ENCODE measurements around the gene HEBP1. TPM values are rescaled to one million over a fixed set of nuclear protein-coding genes. Genes with fewer than 3 reads are reported as not detected.
A peak's percentile ranks its signal among the peaks of the same experiment; 100 is the strongest.

Gene HEBP1
- total and polyA plus RNA-seq, 2 donors from 2014 or later, result 66.8 to 142 TPM

DNA sequence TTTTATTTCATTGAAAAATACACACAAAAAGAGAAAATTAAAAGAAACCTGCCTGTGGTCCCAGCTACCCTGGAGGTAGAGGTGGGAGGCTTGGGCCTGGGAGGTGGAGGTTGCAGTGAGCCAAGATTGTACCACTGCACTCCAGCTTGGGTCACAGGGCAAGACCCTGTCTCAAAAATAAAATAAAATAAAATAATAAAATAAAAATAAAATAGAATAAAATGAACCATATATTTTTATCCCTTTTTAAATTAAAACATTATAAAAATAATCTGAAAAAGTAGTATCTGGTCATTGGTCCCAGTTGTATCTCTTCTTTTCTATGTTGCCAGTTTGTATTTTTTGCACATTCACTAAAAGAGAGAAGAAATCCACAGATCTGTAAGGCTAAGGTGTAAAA is 27.4 kb upstream of the HEBP1 start:
- Histone ChIP-seq H3K27ac (ENCODE audit: low read depth in 2 of 2, low read length in 2 of 2) (no peak overlapping the region), H3K4me1 (ENCODE audit: control insufficient read depth in 2 of 3, insufficient read depth in 2 of 3, low read depth in 1 of 3, low read length in 3 of 3) (no peaks in the 10 kb centered on the region), H3K9me3 (ENCODE audit: control insufficient read depth in 2 of 3, insufficient read depth in 1 of 3, low read length in 3 of 3) (no peaks in the 10 kb centered on the region), H3K36me3 (ENCODE audit: control insufficient read depth in 2 of 3, insufficient read depth in 3 of 3, low read length in 3 of 3) (no peaks in the 10 kb centered on the region), H3K27me3 (ENCODE audit: control insufficient read depth, insufficient read depth, low read length) (no peaks in the 10 kb centered on the region), H3K9ac (ENCODE audit: low read length in 3 of 3) (no peak overlapping the region), H3K4me3 (ENCODE audit: low read length in 3 of 3) (no peak overlapping the region)
- intact Hi-C loops (cut with DNase I), result no loop called here
- FAIRE-seq (no peak), DNase-seq (no peak)
- no peak for TF ChIP-seq CTCF (IDR thresholded peaks at IDR 0.05; ENCODE audit: borderline replicate concordance, extremely low read depth, insufficient read depth)

DNA sequence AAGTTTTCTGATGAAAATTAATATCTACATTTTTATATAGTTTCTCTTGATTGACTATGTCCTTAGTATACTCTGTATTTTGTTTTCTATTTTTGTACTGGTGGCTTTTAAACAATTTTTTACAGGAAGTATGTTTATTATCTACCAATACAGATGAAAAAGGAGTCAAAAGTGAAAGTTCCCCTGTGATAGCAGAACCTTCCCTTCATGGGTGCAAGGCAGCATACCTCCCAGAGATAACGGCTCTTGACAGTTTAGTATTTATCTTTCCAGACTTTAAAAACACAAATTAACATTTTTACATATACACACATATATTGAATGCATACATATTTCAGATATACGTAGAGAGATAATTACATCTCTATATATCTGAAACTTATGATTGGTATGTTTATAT is 27.0 kb upstream of the HEBP1 start:
- no peak overlapping the region for H3K27ac ChIP-seq (ENCODE audit: low read depth in 2 of 2, low read length in 2 of 2)
- intact Hi-C loops (cut with DNase I), result no loop called here
- no peaks in the 10 kb centered on the region for H3K36me3 ChIP-seq (ENCODE audit: control insufficient read depth in 2 of 3, insufficient read depth in 3 of 3, low read length in 3 of 3)
- no peaks in the 10 kb centered on the region for H3K4me1 ChIP-seq (ENCODE audit: control insufficient read depth in 2 of 3, insufficient read depth in 2 of 3, low read depth in 1 of 3, low read length in 3 of 3)
- FAIRE-seq, result peak; percentile 58
- H3K9me3 ChIP-seq (ENCODE audit: control insufficient read depth in 2 of 3, insufficient read depth in 1 of 3, low read length in 3 of 3), result no peaks in the 10 kb centered on the region
- H3K4me3 ChIP-seq (ENCODE audit: low read length in 3 of 3), result no peak overlapping the region
- no peak for DNase-seq
- no peak overlapping the region for H3K9ac ChIP-seq (ENCODE audit: low read length in 3 of 3)
- H3K27me3 ChIP-seq (ENCODE audit: control insufficient read depth, insufficient read depth, low read length), result no peaks in the 10 kb centered on the region
- no peak for TF ChIP-seq CTCF (IDR thresholded peaks at IDR 0.05; ENCODE audit: borderline replicate concordance, extremely low read depth, insufficient read depth)

- intact Hi-C loops (cut with DNase I), result no loop called here
- no peak overlapping the region for H3K27ac ChIP-seq (ENCODE audit: low read depth in 2 of 2, low read length in 2 of 2)
Measured at GRCh38 chr12:13026286-13026685, 26.2 kb upstream of the HEBP1 start.

More at GRCh38 chr12:13026286-13026685, 26.2 kb upstream of the HEBP1 start:
- FAIRE-seq (no peak), DNase-seq (no peak)
- H3K4me1 ChIP-seq (ENCODE audit: control insufficient read depth in 2 of 3, insufficient read depth in 2 of 3, low read depth in 1 of 3, low read length in 3 of 3), result no peaks in the 10 kb centered on the region
- no peaks in the 10 kb centered on the region for H3K27me3 ChIP-seq (ENCODE audit: control insufficient read depth, insufficient read depth, low read length)
- no peaks in the 10 kb centered on the region for H3K9me3 ChIP-seq (ENCODE audit: control insufficient read depth in 2 of 3, insufficient read depth in 1 of 3, low read length in 3 of 3)
- no peak overlapping the region for H3K4me3 ChIP-seq (ENCODE audit: low read length in 3 of 3)
- H3K9ac ChIP-seq (ENCODE audit: low read length in 3 of 3), result no peak overlapping the region
- no peaks in the 10 kb centered on the region for H3K36me3 ChIP-seq (ENCODE audit: control insufficient read depth in 2 of 3, insufficient read depth in 3 of 3, low read length in 3 of 3)
- no peak for TF ChIP-seq CTCF (IDR thresholded peaks at IDR 0.05; ENCODE audit: borderline replicate concordance, extremely low read depth, insufficient read depth)
